Muscle layer of duodenum (tissue), 2 donors: ENCODE measurements around the gene NDUFC1.
A peak's percentile ranks its signal among the peaks of the same experiment; 100 is the strongest.
"Not testable (repeated sequence)": the region's sequence is repeated elsewhere in the genome, so short reads cannot be mapped to it uniquely, and the experiment has no call there.

Experiments
- H3K27ac ChIP-seq: one replicate; pipeline ENCODE4 v1.7.0; 2013; ENCODE audit warnings: mild to moderate bottlenecking, low read length
- H3K27me3 ChIP-seq: one replicate; pipeline ENCODE4 v1.7.0; 2013; ENCODE audit warnings: low read depth, mild to moderate bottlenecking, control low read depth, low read length
- H3K36me3 ChIP-seq, 2 donors: one replicate each; pipeline ENCODE4 v1.7.0; 2013; ENCODE audit warnings: low read length in 2 of 2, control low read depth in 1 of 2, mild to moderate bottlenecking in 1 of 2; ENCODE audit not compliant: insufficient read depth in 2 of 2, control insufficient read depth in 1 of 2
- H3K4me1 ChIP-seq, 2 donors: one replicate each; pipeline ENCODE4 v1.7.0; 2013; ENCODE audit warnings: low read length in 2 of 2, mild to moderate bottlenecking in 2 of 2, control low read depth in 1 of 2, moderate library complexity in 1 of 2; ENCODE audit not compliant: insufficient read depth in 2 of 2, control insufficient read depth in 1 of 2
- H3K4me3 ChIP-seq, 2 donors: one replicate each; pipeline ENCODE4 v1.7.0; 2013; ENCODE audit warnings: low read length in 2 of 2, low read depth in 1 of 2, mild to moderate bottlenecking in 1 of 2
- H3K9me3 ChIP-seq, 2 donors: one replicate each; pipeline ENCODE4 v1.7.0; 2013; ENCODE audit warnings: low read length in 2 of 2, control low read depth in 1 of 2, mild to moderate bottlenecking in 1 of 2; ENCODE audit not compliant: control insufficient read depth in 1 of 2
- donor health status: healthy.

Gene NDUFC1

GRCh38 chr4:139316733-139317132, 14.5 kb upstream of the NDUFC1 start:
- H3K9me3 ChIP-seq: no peaks in the 10 kb centered on the region
- H3K27ac ChIP-seq: no peak overlapping the region
- no peaks in the 10 kb centered on the region for H3K36me3 ChIP-seq
- H3K4me1 ChIP-seq: peaks cover 9 to 14% of the 10 kb centered on the region in 2 donors
- H3K27me3 ChIP-seq: no peaks in the 10 kb centered on the region
- no peak overlapping the region for H3K4me3 ChIP-seq

GRCh38 chr4:139315221-139315675, 13.0 kb upstream of the NDUFC1 start:
- Histone ChIP-seq H3K27ac (no peak overlapping the region), H3K27me3 (no peaks in the 10 kb centered on the region), H3K9me3 (no peaks in the 10 kb centered on the region), H3K4me1 (peaks cover 9 to 18% of the 10 kb centered on the region in 2 donors), H3K36me3 (no peaks in the 10 kb centered on the region), H3K4me3 (no peak overlapping the region)

- Histone ChIP-seq H3K9me3 (no peaks in the 10 kb centered on the region), H3K36me3 (no peaks in the 10 kb centered on the region), H3K4me3 (no peak overlapping the region), H3K27me3 (no peaks in the 10 kb centered on the region), H3K4me1 (peaks cover 9 to 18% of the 10 kb centered on the region in 2 donors), H3K27ac (no peak overlapping the region)
Observed at GRCh38 chr4:139314047-139314800, 11.9 kb upstream of the NDUFC1 start.

GRCh38 chr4:139313414-139313813, 11.1 kb upstream of the NDUFC1 start:
- H3K4me1 ChIP-seq: peaks cover 9 to 18% of the 10 kb centered on the region in 2 donors
- H3K9me3 ChIP-seq: not testable (repeated sequence)

GRCh38 chr4:139312552-139313332, 10.5 kb upstream of the NDUFC1 start:
- no peak overlapping the region for H3K4me3 ChIP-seq
- H3K27ac ChIP-seq: no peak overlapping the region
- peaks cover 9 to 18% of the 10 kb centered on the region in 2 donors for H3K4me1 ChIP-seq
- H3K36me3 ChIP-seq: no peaks in the 10 kb centered on the region
- no peaks in the 10 kb centered on the region for H3K9me3 ChIP-seq
- no peaks in the 10 kb centered on the region for H3K27me3 ChIP-seq

More at GRCh38 chr4:139313414-139313813, 11.1 kb upstream of the NDUFC1 start:
- not testable (repeated sequence) for H3K27ac ChIP-seq, H3K27me3 ChIP-seq, H3K36me3 ChIP-seq, H3K4me3 ChIP-seq

GRCh38 chr4:139311909-139312308, 9.6 kb upstream of the NDUFC1 start:
- Histone ChIP-seq H3K4me1 (peaks cover 9 to 19% of the 10 kb centered on the region in 2 donors), H3K27ac (no peak overlapping the region)

GRCh38 chr4:139304920-139305319, 2.6 kb upstream of the NDUFC1 start:
- Histone ChIP-seq H3K4me3 (no peak overlapping the region), H3K4me1 (peaks cover 3 to 26% of the 10 kb centered on the region in 2 donors), H3K27ac (no peak overlapping the region), H3K27me3 (no peaks in the 10 kb centered on the region), H3K9me3 (no peaks in the 10 kb centered on the region), H3K36me3 (peaks cover 0 to 4% of the 10 kb centered on the region in 2 donors)

More at GRCh38 chr4:139311909-139312308, 9.6 kb upstream of the NDUFC1 start:
- no peaks in the 10 kb centered on the region for H3K9me3 ChIP-seq
- H3K27me3 ChIP-seq: no peaks in the 10 kb centered on the region
- H3K36me3 ChIP-seq: no peaks in the 10 kb centered on the region
- no peak overlapping the region for H3K4me3 ChIP-seq

- peaks cover 3 to 29% of the 10 kb centered on the region in 2 donors for H3K4me1 ChIP-seq
- peak within 1 kb of the TSS; percentile 88 for H3K27ac ChIP-seq
- H3K9me3 ChIP-seq: no peaks in the 10 kb centered on the region
- H3K36me3 ChIP-seq: peaks cover 0 to 4% of the 10 kb centered on the region in 2 donors
- H3K27me3 ChIP-seq: no peaks in the 10 kb centered on the region
- H3K4me3 ChIP-seq: peak within 1 kb of the TSS; percentile 70 to 95
Observed at GRCh38 chr4:139301113-139301820, 1.0 kb downstream of the NDUFC1 start, which contains the start of gene NAA15. NAA15 (plus strand) TSS chr4:139301505; CDS start chr4:139301778, 273 bp downstream.

GRCh38 chr4:139300431-139301112, 1.7 kb downstream of the NDUFC1 start:
- Histone ChIP-seq H3K27ac (peak overlapping the region; percentile 88), H3K36me3 (peaks cover 0 to 4% of the 10 kb centered on the region in 2 donors), H3K4me1 (peaks cover 3 to 32% of the 10 kb centered on the region in 2 donors), H3K27me3 (no peaks in the 10 kb centered on the region), H3K4me3 (peak overlapping the region; percentile 70 to 95), H3K9me3 (no peaks in the 10 kb centered on the region)

GRCh38 chr4:139299536-139299935, 2.7 kb downstream of the NDUFC1 start:
- peaks cover 3 to 37% of the 10 kb centered on the region in 2 donors for H3K4me1 ChIP-seq
- peak overlapping the region; percentile 70 to 95 for H3K4me3 ChIP-seq
- no peaks in the 10 kb centered on the region for H3K27me3 ChIP-seq
- H3K9me3 ChIP-seq: no peaks in the 10 kb centered on the region
- H3K36me3 ChIP-seq: peaks cover 0 to 4% of the 10 kb centered on the region in 2 donors
- H3K27ac ChIP-seq: peak overlapping the region; percentile 88
